Left hindlimb (tissue), 1 donor: ENCODE measurements around the gene CDO1.

Experiments
- DNase-seq: peaks from one replicate; pipeline ENCODE4 v3.0.0-alpha.2; 2018

Gene CDO1

DNA sequence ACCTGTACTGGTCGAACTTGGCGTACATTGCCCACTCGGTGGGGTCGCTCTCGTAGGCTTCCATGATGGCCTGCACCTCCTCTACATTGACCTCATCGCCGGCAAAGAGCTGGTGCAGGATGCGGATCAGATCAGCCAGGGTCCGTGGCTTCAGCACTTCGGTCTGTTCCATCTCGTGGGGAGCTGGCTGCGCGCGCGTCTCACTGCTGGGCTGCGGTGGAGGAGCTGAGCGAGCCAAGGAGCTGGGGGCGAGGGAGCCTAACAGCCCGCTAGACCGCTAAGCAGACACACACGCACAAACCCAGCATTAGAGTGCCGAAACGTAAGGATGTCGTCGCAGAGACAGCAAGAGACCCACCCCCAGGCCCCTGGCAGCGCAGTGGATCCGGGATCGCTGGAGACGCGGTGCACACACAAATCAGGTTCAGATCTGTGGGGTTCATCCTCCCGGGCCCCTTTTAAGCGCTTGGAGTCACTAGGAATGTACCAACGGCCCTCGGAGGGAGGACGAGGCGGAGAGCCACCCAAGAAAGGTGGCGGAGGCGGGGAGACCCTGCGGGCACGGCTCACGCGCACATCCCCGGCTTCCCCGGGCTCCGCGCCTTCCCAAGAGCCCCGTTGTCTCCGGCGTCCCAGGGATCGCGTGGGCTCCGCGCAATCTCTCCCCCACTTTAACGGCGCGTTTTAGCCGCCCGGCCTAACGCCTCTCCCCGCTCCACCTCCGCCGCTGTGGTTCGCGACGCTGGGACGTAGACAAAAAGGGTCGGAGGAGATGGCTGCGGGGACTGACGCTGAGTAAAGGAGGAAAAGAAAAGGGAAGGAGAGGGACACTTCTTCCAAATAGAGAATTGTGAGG lies at the start of gene CDO1:
TSS of gene CDO1 (minus strand) at position 434 of the 856 bp plus-strand sequence. CDS start at position 172, 262 bp downstream.
- peak; percentile 90 for DNase-seq

GRCh38 chr5:115859378-115859777 lies 42.9 kb upstream of the CDO1 start:
- DNase-seq, result no peak

DNA sequence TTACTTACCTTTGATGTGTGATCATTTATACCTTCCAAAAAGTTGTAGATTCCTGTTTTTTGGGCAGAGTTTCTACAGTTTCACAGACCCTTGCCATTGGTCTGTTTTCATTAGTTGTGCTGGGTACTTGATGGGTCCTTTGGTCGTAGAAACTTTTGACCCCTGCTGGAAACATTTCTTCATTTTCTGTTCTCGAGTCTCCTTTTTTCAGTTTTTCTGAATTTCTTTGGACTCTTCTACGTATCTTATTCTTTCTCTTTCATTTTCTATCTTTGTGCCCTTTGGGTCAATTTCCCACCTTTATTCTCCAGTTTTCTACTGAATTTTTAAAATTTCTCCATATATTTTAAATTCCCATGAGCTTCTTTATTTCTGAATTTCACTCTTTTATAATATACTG lies 41.9 kb upstream of the CDO1 start:
- DNase-seq, result no peak

DNA sequence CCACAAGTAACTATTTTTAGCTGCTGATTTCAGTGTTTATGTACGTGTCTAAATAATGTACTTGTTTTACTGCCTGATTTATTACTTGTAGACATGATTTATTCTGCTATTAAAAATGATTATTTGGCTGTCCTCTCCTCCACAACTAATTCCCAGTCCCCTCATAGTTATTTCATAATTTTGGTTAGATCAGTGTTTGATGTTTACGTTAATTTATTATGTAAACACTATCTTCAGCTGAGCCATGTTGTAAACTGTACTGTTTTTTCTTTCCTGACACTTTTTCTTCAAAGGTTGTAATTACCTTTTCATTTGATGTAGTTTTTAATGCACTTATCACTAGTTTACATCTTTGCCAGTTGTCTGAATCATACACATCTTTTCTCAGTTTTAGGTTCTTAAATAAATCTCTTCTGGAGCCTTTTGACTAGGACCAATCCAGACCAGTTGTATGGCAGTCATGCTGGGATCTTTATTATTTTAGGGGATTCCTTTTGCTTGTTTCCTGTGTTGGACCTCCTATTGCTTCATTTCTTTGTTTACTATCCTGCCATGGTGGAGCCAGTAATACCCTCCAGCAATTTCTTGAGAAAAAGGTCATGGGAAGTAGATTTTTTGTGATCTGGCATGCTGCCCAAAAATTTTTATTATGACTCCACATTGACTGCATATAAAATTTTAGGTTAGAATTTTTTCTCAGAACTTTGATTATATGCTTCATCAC lies 41.3 kb upstream of the CDO1 start:
- no peak for DNase-seq

- DNase-seq, result no peak
Measured at GRCh38 chr5:115857057-115857479, 40.6 kb upstream of the CDO1 start.

DNA sequence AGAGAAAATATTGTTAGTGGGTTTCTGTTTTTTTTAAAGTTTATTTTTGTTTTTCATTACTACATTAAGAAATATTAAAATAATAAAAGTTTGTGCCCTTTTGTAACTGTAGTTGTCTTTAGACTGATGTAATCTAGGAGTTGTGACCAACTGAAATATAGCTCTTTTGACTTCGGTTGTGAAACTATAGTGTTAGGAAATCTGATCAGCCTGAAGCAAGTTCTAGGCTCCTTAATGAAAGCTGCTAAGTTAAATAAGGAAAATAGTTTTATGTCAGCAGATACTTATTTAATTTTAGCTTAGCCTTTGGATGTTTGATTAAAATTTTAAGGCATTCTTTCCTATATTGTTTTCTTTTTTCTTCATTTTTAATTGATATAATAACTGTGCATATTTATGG lies 39.5 kb upstream of the CDO1 start:
- no peak for DNase-seq

- no peak for DNase-seq
Measured at GRCh38 chr5:115854139-115854538, 37.7 kb upstream of the CDO1 start.

GRCh38 chr5:115850744-115851416 lies 34.4 kb upstream of the CDO1 start:
- DNase-seq, result no peak

- no peak for DNase-seq
Measured at GRCh38 chr5:115849258-115849798, 32.9 kb upstream of the CDO1 start.

DNA sequence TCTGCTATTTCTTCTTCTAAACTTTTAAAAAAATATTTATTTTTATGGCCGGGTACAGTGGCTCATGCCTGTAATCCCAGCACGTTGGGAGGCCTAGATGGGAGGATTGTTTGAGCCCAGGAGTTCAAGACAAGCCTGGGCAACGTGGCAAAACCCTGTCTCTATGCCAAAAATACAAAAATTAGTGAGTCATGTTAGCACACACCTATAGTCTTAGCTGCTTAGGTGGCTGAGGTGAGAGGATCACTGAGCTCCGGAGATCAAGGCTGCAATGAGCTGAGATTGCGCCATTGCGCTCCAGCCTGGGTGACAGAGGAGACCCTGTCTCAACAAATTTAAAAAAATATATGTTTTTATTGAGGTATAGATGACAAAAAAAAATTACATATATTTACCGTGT lies 30.8 kb upstream of the CDO1 start:
- no peak for DNase-seq

DNA sequence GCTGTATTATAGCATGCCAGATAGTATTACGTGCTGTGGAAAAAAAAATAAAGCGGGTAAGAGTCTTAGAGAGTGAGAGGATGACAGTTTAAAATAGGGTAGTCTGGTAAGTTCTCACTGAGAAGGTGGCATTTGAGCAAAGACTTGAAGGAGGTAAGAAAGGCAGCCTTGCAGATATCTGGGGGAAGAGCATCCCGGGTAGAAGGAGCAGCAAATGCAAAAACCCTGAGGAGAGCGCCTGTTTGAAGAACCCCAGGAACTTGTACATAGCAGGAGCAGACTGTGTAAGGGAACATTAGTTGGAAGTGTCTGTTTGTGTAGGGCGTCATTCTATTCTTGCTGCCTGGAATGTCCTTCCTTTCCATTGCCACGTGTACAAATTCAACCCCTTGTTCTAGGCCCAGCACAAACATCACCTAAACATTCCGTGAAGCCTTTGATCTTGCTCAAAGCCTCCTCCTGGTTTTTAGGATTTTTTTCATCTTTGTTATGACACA lies 27.9 kb upstream of the CDO1 start:
- no peak for DNase-seq

GRCh38 chr5:115843444-115844130 lies 27.1 kb upstream of the CDO1 start:
- no peak for DNase-seq

- DNase-seq, result no peak
Measured at GRCh38 chr5:115842952-115843351, 26.5 kb upstream of the CDO1 start.

DNA sequence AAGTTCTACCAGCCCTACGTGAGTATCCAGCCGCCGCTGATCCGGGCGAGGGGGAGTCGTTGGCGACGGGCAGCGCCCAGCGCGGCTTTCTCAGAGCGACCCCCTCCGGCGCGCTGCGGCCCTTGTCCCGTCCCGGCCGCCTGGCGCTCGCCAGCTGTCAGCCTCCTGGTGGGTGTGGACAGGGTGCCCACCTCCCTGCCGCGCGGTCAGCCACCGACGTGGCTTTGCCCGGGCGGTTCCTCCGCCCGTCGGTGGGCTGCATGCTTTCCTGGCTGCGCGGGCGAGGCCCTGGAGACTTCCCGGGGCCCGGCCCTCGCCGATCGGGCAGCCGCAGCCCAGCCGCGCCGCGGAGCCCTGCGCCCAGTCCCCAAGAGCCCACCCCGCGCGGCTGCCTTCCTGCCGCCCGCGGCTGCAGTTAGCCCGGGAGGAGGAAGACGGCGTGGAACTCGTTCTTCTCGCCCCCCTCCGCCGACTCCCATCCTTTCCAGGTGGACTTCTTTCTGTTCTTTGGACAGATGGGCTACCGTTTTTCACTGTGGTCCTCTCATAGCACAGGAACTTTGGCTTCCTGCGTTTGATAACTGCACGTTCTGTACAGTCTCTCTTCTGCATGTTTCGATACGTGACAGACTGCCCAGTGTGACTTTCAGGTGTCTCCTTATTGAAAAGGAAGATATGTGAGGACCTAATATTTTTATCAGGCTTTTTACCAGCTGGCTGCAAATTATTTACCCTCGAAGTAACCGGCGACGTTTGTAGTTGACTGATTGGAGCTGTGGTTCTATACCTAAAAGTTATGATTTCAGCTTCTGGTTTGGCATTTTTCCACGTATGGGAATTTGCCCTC lies 25.9 kb upstream of the CDO1 start:
- DNase-seq, result no peak

- peak; percentile 95 for DNase-seq
Measured at GRCh38 chr5:115841382-115842088, 25.1 kb upstream of the CDO1 start, which contains the start of the genes AP3S1 and ATG12. TSS of gene AP3S1 (plus strand) at chr5:115841935. CDS start at chr5:115842038, 103 bp downstream. TSS of gene ATG12 (minus strand) at chr5:115841565. CDS start at chr5:115841552, 13 bp downstream.

DNA sequence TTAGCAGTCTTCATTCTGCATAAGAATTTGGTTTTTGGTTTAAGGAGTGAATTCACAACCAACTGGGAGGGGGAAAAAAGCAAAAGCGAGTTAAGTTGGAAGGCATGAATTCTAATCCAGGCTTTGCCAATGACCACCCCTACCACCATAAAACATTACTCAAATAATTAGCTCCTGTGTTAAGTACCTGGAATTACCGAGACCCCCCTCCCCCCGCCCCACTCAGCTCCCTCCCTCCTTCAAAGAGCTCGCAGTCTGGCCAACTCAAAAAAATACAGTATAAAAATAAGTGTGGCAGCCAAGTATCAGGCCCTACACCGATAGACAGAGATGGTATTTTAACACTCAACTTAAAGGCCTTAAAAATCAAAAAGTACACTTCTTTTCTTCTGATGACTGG lies 24.4 kb upstream of the CDO1 start:
- no peak for DNase-seq

- DNase-seq, result no peak
Measured at GRCh38 chr5:115838885-115839518, 22.5 kb upstream of the CDO1 start.

DNA sequence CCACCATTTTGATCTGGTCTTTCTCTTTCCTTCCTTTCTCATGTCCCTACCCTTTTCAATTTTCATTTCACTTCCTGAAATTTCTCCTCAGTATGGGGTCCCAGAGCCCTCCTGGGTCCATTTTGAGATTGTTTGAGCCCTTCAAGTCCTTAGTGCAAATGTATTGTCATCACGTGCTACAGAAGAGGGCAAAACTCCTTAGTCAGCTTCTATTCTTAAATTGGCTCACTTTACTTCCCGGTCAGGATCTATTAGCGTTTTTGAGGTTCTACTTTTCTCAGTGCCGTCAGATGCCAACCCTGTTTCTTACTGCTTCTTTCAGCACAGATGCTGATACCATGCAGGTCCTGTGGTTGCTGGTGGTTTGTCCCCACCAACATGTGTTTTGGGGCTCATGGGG lies 19.0 kb upstream of the CDO1 start:
- no peak for DNase-seq

GRCh38 chr5:115831163-115831768 lies 14.8 kb upstream of the CDO1 start:
- no peak for DNase-seq

DNA sequence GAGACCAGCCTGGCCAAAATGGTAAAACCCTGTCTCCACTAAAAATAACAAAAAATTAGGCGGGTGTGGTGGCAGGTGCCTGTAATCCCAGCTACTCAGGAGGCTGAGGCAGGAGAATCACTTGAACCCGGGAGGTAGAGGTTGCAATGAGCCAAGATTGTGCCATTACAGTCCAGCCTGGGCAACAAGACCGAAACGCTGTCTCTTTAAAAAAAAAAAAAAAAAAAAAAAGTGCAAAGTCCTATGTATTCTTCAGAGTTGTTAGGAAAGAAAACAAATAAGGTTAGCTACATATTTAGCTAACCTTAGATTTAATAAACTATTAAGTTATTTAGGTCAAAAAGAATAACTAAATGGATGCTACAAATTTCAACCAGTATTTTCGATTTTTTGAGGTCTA lies 13.5 kb upstream of the CDO1 start:
- DNase-seq, result no peak
